Left ventricle myocardium inferior (tissue), 1 donor: ENCODE data around the gene NEDD4L. TPM values are rescaled to one million over a fixed set of nuclear protein-coding genes. Genes with fewer than 3 reads are reported as not detected.

Experiments
- DNase-seq: peaks from one replicate; pipeline ENCODE4 v3.0.0-alpha.2; 2020
- H3K27ac ChIP-seq: fragments of 200-600 bp; replicated peaks from 2 replicates; pipeline ENCODE4 v1.8.0; 2021
- H3K27me3 ChIP-seq: fragments of 200-600 bp; 2 replicates; pipeline ENCODE4 v1.8.0; 2021; ENCODE audit warnings: low read depth
- H3K36me3 ChIP-seq: fragments of 200-600 bp; 2 replicates; pipeline ENCODE4 v1.8.0; 2021
- H3K4me1 ChIP-seq: fragments of 200-600 bp; 2 replicates; pipeline ENCODE4 v1.8.0; 2021
- H3K4me3 ChIP-seq: fragments of 200-600 bp; 2 replicates; pipeline ENCODE4 v1.8.0; 2021; ENCODE audit warnings: mild to moderate bottlenecking, moderate library complexity
- H3K9me3 ChIP-seq: fragments of 200-600 bp; replicated peaks from 2 replicates; pipeline ENCODE4 v1.8.0; 2021
- intact Hi-C: fragments of 100-400 bp; cut with micrococcal nuclease; formaldehyde crosslinking; loops from one replicate; pipeline ENCODE4 v1.11.0; 2022
- total RNA-seq: library from RNA; stranded (reverse); fragmentation: NEBNext Ultra II Directional; extraction: Animal tissue kit (Norgen Biotek cat#: 25700); gene quantifications from one replicate; pipeline ENCODE4 v1.2.1, GENCODE V29; 2021
- TF ChIP-seq, protein P1 (sequence below): fragments of 200-600 bp; IDR thresholded peaks from 2 replicates; pipeline ENCODE4 v1.8.0; 2021; ENCODE audit warnings: antibody characterized with exemption, mild to moderate bottlenecking, borderline replicate concordance
- donor health status: DM: no; HTN: yes; CAD: no; lungs with severe emphysema.

Gene NEDD4L
- total RNA-seq, 1 donor from 2014 or later, result 45.8 TPM

DNA sequence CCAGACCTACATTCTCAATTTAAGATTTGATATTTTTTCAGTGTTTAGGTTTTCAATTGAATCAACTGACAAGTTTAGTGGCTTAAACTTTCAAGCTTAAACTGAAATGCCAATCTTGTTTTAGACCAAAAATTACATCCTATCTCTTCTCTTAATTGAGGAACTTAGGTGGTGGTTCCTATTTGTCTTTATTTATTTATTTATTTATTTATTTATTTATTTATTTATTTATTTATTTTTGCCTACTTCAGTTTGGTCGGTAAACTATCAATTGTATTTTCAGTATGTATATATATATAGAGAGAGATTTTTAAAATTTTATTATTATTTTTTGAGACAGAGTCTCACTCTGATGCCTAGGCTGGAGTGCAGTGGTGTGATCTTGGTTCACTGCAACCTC, 68.1 kb downstream of the NEDD4L start:
- Histone ChIP-seq H3K36me3 (no peaks in the 10 kb centered on the region), H3K9me3 (no peaks in the 10 kb centered on the region), H3K4me1 (no peaks in the 10 kb centered on the region), H3K27me3 (no peaks in the 10 kb centered on the region), H3K27ac (no peak overlapping the region), H3K4me3 (no peak overlapping the region)
- intact Hi-C loops, result no loop called here
- DNase-seq, result no peak
- TF ChIP-seq, protein P1, sequence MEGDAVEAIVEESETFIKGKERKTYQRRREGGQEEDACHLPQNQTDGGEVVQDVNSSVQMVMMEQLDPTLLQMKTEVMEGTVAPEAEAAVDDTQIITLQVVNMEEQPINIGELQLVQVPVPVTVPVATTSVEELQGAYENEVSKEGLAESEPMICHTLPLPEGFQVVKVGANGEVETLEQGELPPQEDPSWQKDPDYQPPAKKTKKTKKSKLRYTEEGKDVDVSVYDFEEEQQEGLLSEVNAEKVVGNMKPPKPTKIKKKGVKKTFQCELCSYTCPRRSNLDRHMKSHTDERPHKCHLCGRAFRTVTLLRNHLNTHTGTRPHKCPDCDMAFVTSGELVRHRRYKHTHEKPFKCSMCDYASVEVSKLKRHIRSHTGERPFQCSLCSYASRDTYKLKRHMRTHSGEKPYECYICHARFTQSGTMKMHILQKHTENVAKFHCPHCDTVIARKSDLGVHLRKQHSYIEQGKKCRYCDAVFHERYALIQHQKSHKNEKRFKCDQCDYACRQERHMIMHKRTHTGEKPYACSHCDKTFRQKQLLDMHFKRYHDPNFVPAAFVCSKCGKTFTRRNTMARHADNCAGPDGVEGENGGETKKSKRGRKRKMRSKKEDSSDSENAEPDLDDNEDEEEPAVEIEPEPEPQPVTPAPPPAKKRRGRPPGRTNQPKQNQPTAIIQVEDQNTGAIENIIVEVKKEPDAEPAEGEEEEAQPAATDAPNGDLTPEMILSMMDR, result no peak

DNA sequence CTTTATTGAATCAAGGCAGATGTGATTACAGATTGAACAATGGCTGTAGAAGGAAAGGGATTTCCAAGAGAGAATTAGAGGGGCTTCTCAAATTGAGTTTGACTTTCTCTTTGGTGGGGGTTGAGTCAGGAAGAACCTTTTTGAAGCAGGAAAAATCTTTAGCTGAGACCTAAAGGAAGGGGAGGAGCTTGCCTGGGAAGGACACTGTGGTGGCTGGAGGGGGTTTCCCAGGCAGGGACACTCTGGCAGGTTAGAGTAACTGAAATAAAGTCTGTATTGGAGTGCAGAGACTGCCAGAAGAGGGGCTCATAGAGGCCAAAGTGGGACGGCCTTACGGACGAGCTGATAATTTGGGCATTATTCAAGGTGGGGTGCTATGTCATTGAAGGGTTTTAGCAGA, 69.3 kb downstream of the NEDD4L start:
- TF ChIP-seq, protein P1, result no peak
- DNase-seq, result no peak
- no peaks in the 10 kb centered on the region for H3K4me1 ChIP-seq
- intact Hi-C loops, result no loop called here
- H3K9me3 ChIP-seq, result no peaks in the 10 kb centered on the region
- no peaks in the 10 kb centered on the region for H3K27me3 ChIP-seq
- no peaks in the 10 kb centered on the region for H3K36me3 ChIP-seq
- no peak overlapping the region for H3K27ac ChIP-seq
- no peak overlapping the region for H3K4me3 ChIP-seq

DNA sequence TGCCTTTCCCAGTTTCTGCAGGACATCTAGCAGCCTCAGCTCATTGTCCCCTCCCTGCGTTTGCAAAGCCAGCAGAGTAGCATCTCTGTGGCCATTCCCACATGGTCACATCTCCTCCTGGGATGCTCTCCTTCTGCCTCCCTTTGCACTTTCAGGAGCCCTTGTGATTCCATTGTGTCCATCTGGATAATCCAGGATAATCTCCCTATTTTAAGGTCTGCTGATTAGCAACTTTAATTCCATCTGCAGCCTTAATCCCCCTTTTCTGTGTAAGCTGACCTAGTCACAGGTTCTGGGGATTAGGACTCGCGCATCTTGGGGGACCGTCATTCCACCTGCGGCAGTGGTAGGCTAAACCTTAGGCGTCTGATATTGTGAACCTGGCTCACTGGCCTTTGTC, 70.7 kb downstream of the NEDD4L start:
- DNase-seq, result no peak
- Histone ChIP-seq H3K27ac (no peak overlapping the region), H3K36me3 (no peaks in the 10 kb centered on the region), H3K27me3 (no peaks in the 10 kb centered on the region), H3K9me3 (no peaks in the 10 kb centered on the region), H3K4me3 (no peak overlapping the region), H3K4me1 (no peaks in the 10 kb centered on the region)
- TF ChIP-seq, protein P1, result no peak
- intact Hi-C loops, result no loop called here

DNA sequence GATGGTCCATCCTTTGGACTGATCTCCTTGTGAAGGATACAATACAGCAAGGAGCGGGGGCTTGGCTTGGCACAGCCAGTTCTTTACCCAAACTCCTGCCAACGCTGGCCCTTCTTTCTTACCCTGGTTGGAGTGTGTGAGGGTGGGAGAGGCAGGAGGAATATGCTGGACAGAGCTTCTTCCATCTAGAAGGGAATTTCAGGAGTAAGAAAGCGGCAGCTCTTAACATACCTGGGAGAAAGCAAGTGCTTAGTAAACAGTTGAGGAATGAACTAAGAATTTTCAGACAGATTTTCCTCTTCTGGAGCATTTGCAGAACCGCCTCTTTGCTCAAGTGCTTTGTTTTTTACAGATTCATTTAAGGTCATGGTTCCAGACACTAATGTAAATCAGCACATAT, 72.8 kb downstream of the NEDD4L start:
- H3K9me3 ChIP-seq, result no peaks in the 10 kb centered on the region
- no peak for DNase-seq
- H3K27me3 ChIP-seq, result no peaks in the 10 kb centered on the region
- no peaks in the 10 kb centered on the region for H3K36me3 ChIP-seq
- no peak overlapping the region for H3K4me3 ChIP-seq
- intact Hi-C loops, result no loop called here
- no peaks in the 10 kb centered on the region for H3K4me1 ChIP-seq
- H3K27ac ChIP-seq, result no peak overlapping the region
- TF ChIP-seq, protein P1, result no peak

DNA sequence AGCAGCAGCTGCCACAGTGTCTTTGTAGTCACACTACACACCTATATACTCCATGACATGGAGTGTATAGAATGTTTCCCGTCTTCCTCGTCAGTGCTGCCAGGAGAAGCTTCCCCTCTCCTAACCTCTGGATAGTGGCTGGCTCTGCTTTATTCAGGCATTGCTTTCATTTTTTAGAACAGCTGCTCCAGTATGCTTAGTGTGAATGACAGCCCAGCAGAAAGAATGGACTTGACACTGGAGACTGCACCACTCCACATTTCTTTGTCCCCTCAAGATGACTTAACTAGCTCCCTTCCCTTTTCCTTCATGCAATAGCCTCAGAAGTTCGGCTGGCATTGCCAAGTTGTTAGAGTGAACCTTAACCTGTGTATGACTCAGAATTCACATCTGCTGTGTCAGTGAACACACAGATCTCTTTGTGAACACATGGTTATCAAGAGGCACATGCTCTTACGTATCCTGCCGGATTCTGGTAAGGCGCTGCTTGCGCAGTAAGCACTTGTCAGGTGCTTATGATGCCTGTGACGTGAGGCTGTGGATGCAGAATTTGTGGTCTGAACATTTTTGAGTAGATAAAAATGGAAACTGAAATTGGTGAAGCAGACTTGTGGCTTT, 73.9 kb downstream of the NEDD4L start:
- TF ChIP-seq, protein P1, result no peak
- intact Hi-C loops, result no loop called here
- Histone ChIP-seq H3K27me3 (no peaks in the 10 kb centered on the region), H3K4me1 (no peaks in the 10 kb centered on the region), H3K9me3 (no peaks in the 10 kb centered on the region), H3K27ac (no peak overlapping the region), H3K4me3 (no peak overlapping the region), H3K36me3 (no peaks in the 10 kb centered on the region)
- no peak for DNase-seq
